Measurements from ENCODE around the gene GET4. TPM values are rescaled to one million over a fixed set of nuclear protein-coding genes. Genes with fewer than 3 reads are reported as not detected.

Gene GET4
- total RNA-seq, 1 experiment from 2014 or later, result 120 TPM

DNA sequence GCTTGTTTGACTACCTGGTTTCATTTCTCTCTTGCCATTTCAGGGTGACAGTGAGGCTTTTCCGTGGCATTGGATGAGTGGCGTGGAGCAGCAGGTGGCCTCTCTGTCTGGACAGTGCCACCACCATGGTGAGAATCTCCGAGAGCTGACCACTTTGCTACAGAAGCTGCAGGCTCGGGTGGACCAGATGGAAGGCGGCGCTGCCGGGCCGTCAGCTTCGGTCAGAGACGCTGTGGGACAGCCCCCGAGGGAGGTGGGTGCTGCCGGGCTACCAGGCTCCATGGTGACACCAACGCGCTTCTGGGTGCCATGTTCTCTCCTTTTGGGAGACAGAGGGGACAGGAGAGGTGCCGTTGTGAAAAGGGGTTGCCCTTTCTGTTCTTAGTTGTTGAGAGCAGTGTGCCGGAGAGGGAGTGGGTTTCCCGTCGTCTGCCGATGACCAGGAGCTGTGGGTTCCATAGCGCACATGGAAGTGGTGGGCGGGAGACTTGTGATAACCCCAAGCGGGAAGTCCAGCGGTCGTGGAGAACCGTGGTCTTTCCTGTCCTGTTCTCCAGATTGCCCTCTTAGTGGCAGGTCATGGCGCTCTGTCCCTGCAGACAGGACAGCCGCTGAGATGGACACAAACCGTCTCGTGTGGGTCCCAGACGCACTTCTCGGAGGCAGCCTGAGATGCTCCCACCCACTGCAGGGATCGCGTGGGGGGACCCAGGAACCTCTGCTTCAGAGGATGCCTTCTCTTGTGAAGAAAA, 22.8 kb upstream of the GET4 start:
- ChIA-PET CTCF (no interaction called here), POLR2A (ENCODE audit: unreplicated experiment) (interaction anchor here (0.6 kb wide), 1 partner anchor 120 kb away, joined by 3 read pairs; no protein-coding TSS in a partner anchor)
- no peak for DNase-seq
- TF ChIP-seq EZH2 (IDR thresholded peaks at IDR 0.05; ENCODE audit: low read depth), result no peak
- TF ChIP-seq, protein P1, sequence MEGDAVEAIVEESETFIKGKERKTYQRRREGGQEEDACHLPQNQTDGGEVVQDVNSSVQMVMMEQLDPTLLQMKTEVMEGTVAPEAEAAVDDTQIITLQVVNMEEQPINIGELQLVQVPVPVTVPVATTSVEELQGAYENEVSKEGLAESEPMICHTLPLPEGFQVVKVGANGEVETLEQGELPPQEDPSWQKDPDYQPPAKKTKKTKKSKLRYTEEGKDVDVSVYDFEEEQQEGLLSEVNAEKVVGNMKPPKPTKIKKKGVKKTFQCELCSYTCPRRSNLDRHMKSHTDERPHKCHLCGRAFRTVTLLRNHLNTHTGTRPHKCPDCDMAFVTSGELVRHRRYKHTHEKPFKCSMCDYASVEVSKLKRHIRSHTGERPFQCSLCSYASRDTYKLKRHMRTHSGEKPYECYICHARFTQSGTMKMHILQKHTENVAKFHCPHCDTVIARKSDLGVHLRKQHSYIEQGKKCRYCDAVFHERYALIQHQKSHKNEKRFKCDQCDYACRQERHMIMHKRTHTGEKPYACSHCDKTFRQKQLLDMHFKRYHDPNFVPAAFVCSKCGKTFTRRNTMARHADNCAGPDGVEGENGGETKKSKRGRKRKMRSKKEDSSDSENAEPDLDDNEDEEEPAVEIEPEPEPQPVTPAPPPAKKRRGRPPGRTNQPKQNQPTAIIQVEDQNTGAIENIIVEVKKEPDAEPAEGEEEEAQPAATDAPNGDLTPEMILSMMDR (conservative IDR thresholded peaks at IDR 0.05), result no peak
- intact Hi-C loops (cut with micrococcal nuclease; ENCODE audit: unreplicated experiment), result loop anchor here (5.0 kb wide), 1 partner anchor 66 kb away; no protein-coding TSS in a partner anchor
- Histone ChIP-seq H3K4me3 (no peak overlapping the region), H2AFZ (no peak overlapping the region), H3K9me3 (ENCODE audit: insufficient read depth, low read depth) (no peaks in the 10 kb centered on the region), H3K4me2 (no peak overlapping the region), H3K27me3 (ENCODE audit: insufficient read depth, low read depth) (no peaks in the 10 kb centered on the region), H4K20me1 (ENCODE audit: insufficient read depth) (no peaks in the 10 kb centered on the region; the same call in 1 of the 2 replicates), H3K79me2 (ENCODE audit: low read depth) (no peaks in the 10 kb centered on the region), H3K4me1 (replicated peaks; ENCODE audit: insufficient read depth) (no peaks in the 10 kb centered on the region), H3K27ac (no peak overlapping the region), H3F3A (ENCODE audit: insufficient read depth, low read depth) (peaks cover 11% of the 10 kb centered on the region), H3K9me2 (ENCODE audit: insufficient read depth) (no peaks in the 10 kb centered on the region), H3K36me3 (ENCODE audit: low read depth) (peaks cover 42% of the 10 kb centered on the region)
- no TSS peak for BruUV-seq (replicated peaks)

DNA sequence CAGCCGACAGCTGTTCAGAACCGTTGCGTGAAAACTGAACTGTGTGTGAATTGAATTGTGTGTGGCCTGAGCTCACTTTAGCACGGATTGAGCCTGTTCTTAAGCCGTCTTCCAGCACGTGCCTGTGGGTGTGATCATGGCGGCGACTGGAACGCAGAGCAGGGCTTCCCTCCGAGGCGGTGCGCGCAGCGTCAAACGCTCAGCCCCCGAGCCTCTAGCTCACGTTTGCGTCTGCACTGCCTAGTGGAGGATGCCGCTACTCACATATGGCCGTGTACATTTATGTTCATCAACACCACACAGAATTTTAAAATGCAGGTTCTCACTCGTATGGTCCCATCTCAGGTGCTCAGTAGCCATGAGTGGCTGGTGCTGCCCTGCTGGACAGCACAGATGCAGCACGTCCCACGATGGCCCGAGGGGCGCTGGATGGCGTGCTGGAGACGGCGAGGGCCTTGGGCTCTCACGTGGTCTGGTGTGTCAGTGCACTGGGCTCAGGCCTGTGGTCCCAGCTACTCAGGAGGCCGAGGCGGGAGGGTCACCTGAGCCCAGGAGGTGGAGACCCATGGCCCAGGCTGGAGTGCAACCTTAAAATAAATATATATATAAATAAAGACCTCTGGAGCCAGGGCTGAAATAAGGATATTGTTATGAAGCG, 22.1 kb upstream of the GET4 start:
- Histone ChIP-seq H3K79me2 (ENCODE audit: low read depth) (no peaks in the 10 kb centered on the region), H3K4me3 (no peak overlapping the region), H3K36me3 (ENCODE audit: low read depth) (peaks cover 41% of the 10 kb centered on the region), H2AFZ (no peak overlapping the region), H3K4me1 (replicated peaks; ENCODE audit: insufficient read depth) (no peaks in the 10 kb centered on the region), H3K4me2 (no peak overlapping the region), H4K20me1 (ENCODE audit: insufficient read depth) (no peaks in the 10 kb centered on the region; the same call in 1 of the 2 replicates), H3K9me3 (ENCODE audit: insufficient read depth, low read depth) (no peaks in the 10 kb centered on the region), H3K27me3 (ENCODE audit: insufficient read depth, low read depth) (no peaks in the 10 kb centered on the region), H3K9me2 (ENCODE audit: insufficient read depth) (no peaks in the 10 kb centered on the region), H3F3A (ENCODE audit: insufficient read depth, low read depth) (peaks cover 11% of the 10 kb centered on the region), H3K27ac (no peak overlapping the region)
- POLR2A ChIA-PET (ENCODE audit: unreplicated experiment), result no interaction called here
- TF ChIP-seq, protein P1 (conservative IDR thresholded peaks at IDR 0.05), result no peak
- no peak for TF ChIP-seq EZH2 (IDR thresholded peaks at IDR 0.05; ENCODE audit: low read depth)
- CTCF ChIA-PET, result no interaction called here
- no TSS peak for BruUV-seq (replicated peaks)
- DNase-seq, result no peak
- intact Hi-C loops (cut with micrococcal nuclease; ENCODE audit: unreplicated experiment), result loop anchor here (5.0 kb wide), 1 partner anchor 67 kb away; no protein-coding TSS in a partner anchor

DNA sequence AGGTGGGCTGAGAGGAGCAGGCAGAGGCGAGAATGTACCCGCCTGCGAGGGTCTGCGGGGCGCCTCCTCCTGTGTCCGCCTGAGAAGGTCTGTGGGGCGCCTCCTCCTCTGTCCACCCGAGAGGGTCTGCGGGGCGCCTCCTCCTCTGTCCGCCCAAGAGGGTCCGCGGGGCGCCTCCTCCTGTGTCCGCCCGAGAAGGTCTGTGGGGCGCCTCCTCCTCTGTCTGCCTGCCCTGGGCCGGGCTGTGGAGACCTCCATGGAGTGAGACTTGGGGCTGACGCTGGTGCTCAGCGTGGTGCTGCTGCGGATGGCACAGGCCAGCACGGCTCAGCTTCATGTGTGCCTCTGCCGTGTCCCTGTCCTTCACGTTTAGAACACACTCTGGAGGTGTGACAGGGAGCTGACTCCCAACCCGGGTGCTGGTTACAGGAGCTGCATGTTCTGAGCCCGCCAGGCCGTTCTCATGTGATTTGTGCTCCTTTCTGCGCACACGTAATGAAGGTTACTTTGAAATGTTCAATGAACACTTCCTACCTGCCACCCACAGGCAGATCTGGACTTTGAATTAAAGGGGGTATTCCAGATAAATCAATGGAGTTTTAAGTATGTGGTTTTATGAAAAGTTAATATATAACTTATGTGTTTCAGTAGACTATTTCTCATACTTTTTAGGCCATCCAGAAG, 20.5 kb upstream of the GET4 start:
- no peak for TF ChIP-seq EZH2 (IDR thresholded peaks at IDR 0.05; ENCODE audit: low read depth)
- TF ChIP-seq, protein P1 (conservative IDR thresholded peaks at IDR 0.05), result no peak
- POLR2A ChIA-PET (ENCODE audit: unreplicated experiment), result no interaction called here
- no peak overlapping the region for H3K4me3 ChIP-seq
- no TSS peak for BruUV-seq (replicated peaks)
- DNase-seq, result no peak
- no peaks in the 10 kb centered on the region for H3K79me2 ChIP-seq (ENCODE audit: low read depth)
- H3F3A ChIP-seq (ENCODE audit: insufficient read depth, low read depth), result peaks cover 5% of the 10 kb centered on the region
- no peaks in the 10 kb centered on the region for H3K27me3 ChIP-seq (ENCODE audit: insufficient read depth, low read depth)
- no peaks in the 10 kb centered on the region for H4K20me1 ChIP-seq (ENCODE audit: insufficient read depth)
- H3K27ac ChIP-seq, result no peak overlapping the region
- intact Hi-C loops (cut with micrococcal nuclease; ENCODE audit: unreplicated experiment), result no loop called here
- CTCF ChIA-PET, result no interaction called here
- no peak overlapping the region for H2AFZ ChIP-seq
- H3K36me3 ChIP-seq (ENCODE audit: low read depth), result peaks cover 46% of the 10 kb centered on the region
- H3K4me2 ChIP-seq, result no peak overlapping the region
- H3K9me3 ChIP-seq (ENCODE audit: insufficient read depth, low read depth), result no peaks in the 10 kb centered on the region
- no peaks in the 10 kb centered on the region for H3K4me1 ChIP-seq (replicated peaks; ENCODE audit: insufficient read depth)
- no peaks in the 10 kb centered on the region for H3K9me2 ChIP-seq (ENCODE audit: insufficient read depth)
